Nephron (organoid): ENCODE data around the gene COX6B1.

Source experiments
- H3K27ac Mint-ChIP-seq, 3 experiments: 2 replicates each; pipeline ENCODE4 v1.8.0; 2020; ENCODE audit warnings: mixed read lengths in 3 of 3, mild to moderate bottlenecking in 2 of 3, moderate library complexity in 1 of 3
- H3K27me3 Mint-ChIP-seq: 2 replicates; pipeline ENCODE4 v1.8.0; 2021; ENCODE audit warnings: low read depth, mild to moderate bottlenecking, moderate library complexity, mixed read lengths
- H3K36me3 Mint-ChIP-seq: 2 replicates; pipeline ENCODE4 v1.8.0; 2020; ENCODE audit warnings: low read depth, mixed read lengths
- H3K4me1 Mint-ChIP-seq: 2 replicates; pipeline ENCODE4 v1.8.0; 2020; ENCODE audit warnings: mixed read lengths
- H3K4me3 Mint-ChIP-seq, 3 experiments: 2 replicates each; pipeline ENCODE4 v1.8.0; 2020; ENCODE audit warnings: mild to moderate bottlenecking in 3 of 3, mixed read lengths in 3 of 3, moderate library complexity in 2 of 3
- H3K9me3 Mint-ChIP-seq: 2 replicates; pipeline ENCODE4 v1.8.0; 2020; ENCODE audit warnings: mixed read lengths
- CTCF ChIP-seq, 3 experiments: fragments of 200-600 bp; sonication (generic); IDR thresholded peaks; one replicate each; pipeline ENCODE4 v1.5.0; 2021; ENCODE audit warnings: antibody characterized with exemption in 3 of 3; ENCODE audit not compliant: unreplicated experiment in 3 of 3

Gene COX6B1

GRCh38 chr19:35619290-35619923, 28.7 kb upstream of the COX6B1 start:
- no peaks in the 10 kb centered on the region for H3K9me3 Mint-ChIP-seq
- no peak overlapping the region for H3K4me3 Mint-ChIP-seq
- H3K36me3 Mint-ChIP-seq = peaks cover 9% of the 10 kb centered on the region
- TF ChIP-seq CTCF (IDR thresholded peaks at IDR 0.05; ENCODE audit: unreplicated experiment in 3 of 3) = no peak
- H3K27ac Mint-ChIP-seq = no peak overlapping the region
- no peaks in the 10 kb centered on the region for H3K27me3 Mint-ChIP-seq
- no peaks in the 10 kb centered on the region for H3K4me1 Mint-ChIP-seq

GRCh38 chr19:35620001-35620400, 28.1 kb upstream of the COX6B1 start:
- Mint-ChIP-seq H3K27ac (no peak overlapping the region), H3K36me3 (peaks cover 9% of the 10 kb centered on the region), H3K9me3 (no peaks in the 10 kb centered on the region), H3K4me3 (no peak overlapping the region), H3K4me1 (no peaks in the 10 kb centered on the region), H3K27me3 (no peaks in the 10 kb centered on the region)
- TF ChIP-seq CTCF (IDR thresholded peaks at IDR 0.05; ENCODE audit: unreplicated experiment in 3 of 3) = no peak

- H3K9me3 Mint-ChIP-seq = no peaks in the 10 kb centered on the region
- no peak overlapping the region for H3K4me3 Mint-ChIP-seq
- no peak for TF ChIP-seq CTCF (IDR thresholded peaks at IDR 0.05; ENCODE audit: unreplicated experiment in 3 of 3)
- H3K4me1 Mint-ChIP-seq = no peaks in the 10 kb centered on the region
- peaks cover 3% of the 10 kb centered on the region for H3K36me3 Mint-ChIP-seq
- no peaks in the 10 kb centered on the region for H3K27me3 Mint-ChIP-seq
- no peak overlapping the region for H3K27ac Mint-ChIP-seq
Observed at GRCh38 chr19:35621708-35622107, 26.4 kb upstream of the COX6B1 start.

- Mint-ChIP-seq H3K36me3 (peaks cover 3% of the 10 kb centered on the region), H3K4me3 (no peak overlapping the region), H3K4me1 (no peaks in the 10 kb centered on the region), H3K27ac (no peak overlapping the region), H3K27me3 (no peaks in the 10 kb centered on the region), H3K9me3 (no peaks in the 10 kb centered on the region)
- no peak for TF ChIP-seq CTCF (IDR thresholded peaks at IDR 0.05; ENCODE audit: unreplicated experiment in 3 of 3)
Observed at GRCh38 chr19:35622750-35623149, 25.4 kb upstream of the COX6B1 start.

GRCh38 chr19:35623327-35624010, 24.7 kb upstream of the COX6B1 start:
- Mint-ChIP-seq H3K27me3 (peaks cover 4% of the 10 kb centered on the region), H3K4me1 (peaks cover under 1% of the 10 kb centered on the region), H3K9me3 (no peaks in the 10 kb centered on the region), H3K27ac (no peak overlapping the region), H3K4me3 (no peak overlapping the region), H3K36me3 (peaks cover 3% of the 10 kb centered on the region)
- TF ChIP-seq CTCF (IDR thresholded peaks at IDR 0.05; ENCODE audit: unreplicated experiment in 3 of 3) = no peak

GRCh38 chr19:35628264-35628564, 19.9 kb upstream of the COX6B1 start:
- Mint-ChIP-seq H3K4me3 (peak overlapping the region; percentile 93 to 99 (median 98)), H3K27me3 (peaks cover 4% of the 10 kb centered on the region), H3K4me1 (peaks cover 6% of the 10 kb centered on the region), H3K9me3 (no peaks in the 10 kb centered on the region), H3K27ac (peak overlapping the region; percentile 73 to 90 (median 90)), H3K36me3 (peaks cover 21% of the 10 kb centered on the region)
- no peak for TF ChIP-seq CTCF (IDR thresholded peaks at IDR 0.05; ENCODE audit: unreplicated experiment in 3 of 3)
